Measurements from ENCODE around the gene ARHGEF38. TPM values are rescaled to one million over a fixed set of nuclear protein-coding genes. Genes with fewer than 3 reads are reported as not detected.

Gene ARHGEF38
- polyA plus RNA-seq, 12 donors: 0.13 to 2.5 (median 0.89) TPM; not detected in 2

DNA sequence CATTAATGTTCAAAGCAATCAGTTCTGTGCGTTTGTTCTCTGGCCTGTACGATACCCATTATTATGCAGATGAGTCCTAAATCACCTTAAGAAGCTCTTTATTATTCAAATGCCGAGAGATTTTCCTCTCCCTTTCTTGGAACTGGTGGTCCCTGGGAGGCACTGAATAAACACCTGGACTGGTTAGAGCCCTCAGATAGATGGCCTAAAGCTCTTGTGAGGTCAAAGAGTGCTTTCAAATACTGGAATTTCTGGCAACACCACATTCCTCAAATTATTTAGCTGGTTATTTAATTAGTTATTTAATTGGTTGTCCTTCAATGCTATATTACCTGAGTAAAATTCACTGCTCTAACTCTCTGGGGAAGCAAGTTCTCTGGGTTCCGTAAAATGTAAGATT, 3.0 kb downstream of the ARHGEF38 start:
- DNase-seq: no peak

DNA sequence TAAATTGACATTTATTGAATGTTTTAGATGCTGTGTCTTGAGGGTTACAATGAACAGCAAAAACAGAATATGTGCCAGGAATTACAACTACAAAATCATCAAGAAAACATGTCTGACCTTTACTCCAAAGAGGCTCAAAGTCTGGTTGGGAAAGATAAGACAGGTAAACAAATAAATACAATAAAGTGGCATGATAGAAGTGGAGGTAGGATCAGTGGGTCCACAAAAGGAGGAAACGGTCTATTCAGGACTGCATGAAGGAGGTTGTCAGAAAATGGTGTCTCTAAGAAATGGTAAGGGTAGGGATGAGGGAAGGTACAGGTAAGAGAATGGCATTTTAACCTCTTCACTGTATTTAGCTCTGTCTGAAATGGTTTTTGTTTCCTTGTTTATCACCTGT, 3.8 kb downstream of the ARHGEF38 start:
- DNase-seq: no peak

DNA sequence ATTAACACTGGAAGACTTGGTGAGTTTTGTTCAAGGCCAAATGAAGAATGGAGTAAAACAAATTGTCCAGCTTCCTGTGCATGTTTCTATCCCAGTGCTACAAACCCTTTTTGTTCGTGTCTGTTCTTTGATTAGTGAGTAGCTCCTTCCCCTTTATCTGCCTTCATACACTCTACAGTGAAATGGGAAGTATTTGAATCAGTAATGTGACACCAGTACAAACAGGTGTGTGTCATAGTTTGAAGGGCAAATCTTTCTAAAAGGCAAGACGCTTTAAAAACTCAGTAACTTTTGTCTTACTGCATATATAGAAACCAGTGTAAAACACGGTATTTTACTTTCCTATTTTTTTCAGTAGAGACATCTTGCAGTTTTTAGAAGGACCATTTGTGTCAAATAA, 5.9 kb downstream of the ARHGEF38 start:
- DNase-seq: no peak

DNA sequence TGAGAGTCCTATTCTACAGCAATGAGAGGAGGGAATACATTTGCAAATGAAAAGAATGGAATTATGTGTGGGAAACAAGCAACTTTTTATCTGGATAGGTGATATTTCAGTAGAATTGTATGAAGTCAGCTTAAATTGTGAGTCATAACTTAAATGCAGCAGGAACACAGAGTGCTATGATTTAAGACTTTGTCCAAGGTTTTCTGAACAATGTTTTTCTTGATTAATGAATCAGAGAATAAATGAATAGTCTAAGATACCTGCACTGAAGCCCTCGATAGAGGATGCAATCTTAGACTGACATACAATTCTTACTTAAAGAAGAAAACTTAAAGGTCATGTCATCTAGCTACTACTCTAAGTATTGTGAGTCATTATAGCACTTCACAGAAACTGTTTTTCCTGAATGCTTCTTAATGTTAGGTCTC, 8.0 kb downstream of the ARHGEF38 start:
- DNase-seq: no peak

- no peak for DNase-seq
Observed at GRCh38 chr4:105563352-105563751, 10.9 kb downstream of the ARHGEF38 start.

DNA sequence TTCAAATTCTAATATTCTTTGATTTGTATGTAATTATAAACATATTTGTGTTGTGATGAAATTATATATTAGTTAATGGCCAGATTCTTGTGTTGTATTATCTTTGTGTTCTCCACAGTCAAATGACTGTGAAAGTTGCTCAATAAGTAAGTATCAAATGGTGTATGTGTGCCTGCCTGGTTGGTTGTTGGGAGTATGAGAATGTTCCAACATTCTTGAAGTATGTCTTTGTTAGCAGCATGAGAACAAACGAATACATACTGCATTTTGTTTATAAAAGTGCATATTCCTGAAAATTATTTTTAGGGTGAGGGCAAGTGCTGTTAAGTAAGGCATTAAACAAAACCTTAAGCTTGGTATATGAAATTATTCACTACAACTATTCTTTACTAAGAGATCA, 16.2 kb downstream of the ARHGEF38 start:
- DNase-seq: no peak

DNA sequence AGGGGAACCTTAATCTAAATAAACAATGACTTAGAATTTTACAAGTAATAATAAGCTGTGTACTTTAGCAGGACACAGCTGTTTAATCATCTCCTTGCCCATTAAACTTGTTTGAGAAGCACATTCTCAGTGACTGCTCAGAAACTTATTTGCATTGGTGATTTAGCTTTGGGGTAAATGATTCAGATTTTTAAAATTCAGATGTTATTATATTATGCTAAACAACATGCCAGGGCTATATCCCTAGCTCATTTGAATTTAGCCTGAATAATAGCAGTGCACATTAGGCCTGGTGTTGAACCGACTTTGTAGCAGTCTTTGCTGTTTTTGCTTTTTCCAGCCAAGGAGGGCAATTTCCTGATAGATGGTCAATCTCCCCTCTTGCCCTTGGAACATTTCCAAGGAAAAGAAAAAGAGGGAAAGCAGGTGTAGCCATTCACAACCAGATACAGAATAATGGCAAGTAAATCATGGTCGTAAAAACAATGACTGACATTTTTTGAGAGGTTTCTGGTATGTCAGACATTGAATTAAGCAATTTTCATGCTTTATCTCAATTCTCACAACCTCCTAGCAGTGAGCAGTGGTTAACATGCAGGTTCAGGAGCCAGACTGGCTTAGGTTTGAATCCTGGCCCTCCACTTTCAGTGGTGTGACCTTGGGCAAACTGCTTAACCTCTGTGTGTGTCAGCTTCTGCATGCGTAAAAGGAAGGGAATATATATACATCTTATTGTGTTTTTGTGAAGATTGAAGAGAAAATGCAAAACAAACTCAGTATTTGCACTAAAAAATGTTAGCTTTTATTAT, 16.8 kb downstream of the ARHGEF38 start:
- no peak for DNase-seq

DNA sequence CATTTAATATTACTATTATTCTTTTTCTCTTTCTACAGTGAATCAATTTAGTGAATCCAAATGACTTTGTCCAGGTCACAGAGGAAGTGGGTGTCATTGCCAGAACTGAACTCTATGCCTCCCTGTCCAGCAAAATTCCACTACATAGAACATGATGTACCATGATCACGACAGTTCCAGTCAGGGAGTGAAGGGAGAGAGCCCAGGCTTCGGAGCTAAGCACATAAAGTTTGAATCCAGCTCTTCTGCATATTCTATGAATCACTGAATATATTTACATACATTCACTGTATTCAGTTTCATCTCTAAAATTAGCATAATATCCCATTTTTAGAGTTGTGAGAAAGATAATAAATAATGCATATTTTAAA, 17.4 kb downstream of the ARHGEF38 start:
- DNase-seq: no peak

- no peak for DNase-seq
Observed at GRCh38 chr4:105572296-105572695, 19.9 kb downstream of the ARHGEF38 start.

- no peak for DNase-seq
Observed at GRCh38 chr4:105586638-105587328, 34.4 kb downstream of the ARHGEF38 start.

DNA sequence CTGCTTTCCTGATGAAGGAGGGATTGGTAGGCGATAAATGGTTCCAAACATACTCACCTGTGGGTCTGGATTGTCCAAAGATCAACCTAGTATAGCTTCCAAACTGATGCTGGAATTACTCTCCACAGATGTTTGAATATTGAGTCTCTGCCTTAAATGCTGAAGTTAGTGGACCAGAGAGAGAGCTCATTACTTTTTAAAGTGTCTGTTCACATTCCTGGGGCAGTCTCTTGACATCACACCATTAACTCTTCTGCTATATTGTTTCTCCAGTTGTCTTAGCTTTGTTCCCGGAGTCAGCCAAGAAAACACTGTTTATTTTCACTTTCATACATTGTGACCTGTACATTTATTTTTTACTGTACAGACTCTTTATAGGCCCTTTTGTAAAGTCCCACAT, 35.4 kb downstream of the ARHGEF38 start:
- DNase-seq: no peak

- DNase-seq: no peak
Observed at GRCh38 chr4:105588252-105588651, 35.8 kb downstream of the ARHGEF38 start.

- no peak for DNase-seq
Observed at GRCh38 chr4:105591573-105591972, 39.2 kb downstream of the ARHGEF38 start.

DNA sequence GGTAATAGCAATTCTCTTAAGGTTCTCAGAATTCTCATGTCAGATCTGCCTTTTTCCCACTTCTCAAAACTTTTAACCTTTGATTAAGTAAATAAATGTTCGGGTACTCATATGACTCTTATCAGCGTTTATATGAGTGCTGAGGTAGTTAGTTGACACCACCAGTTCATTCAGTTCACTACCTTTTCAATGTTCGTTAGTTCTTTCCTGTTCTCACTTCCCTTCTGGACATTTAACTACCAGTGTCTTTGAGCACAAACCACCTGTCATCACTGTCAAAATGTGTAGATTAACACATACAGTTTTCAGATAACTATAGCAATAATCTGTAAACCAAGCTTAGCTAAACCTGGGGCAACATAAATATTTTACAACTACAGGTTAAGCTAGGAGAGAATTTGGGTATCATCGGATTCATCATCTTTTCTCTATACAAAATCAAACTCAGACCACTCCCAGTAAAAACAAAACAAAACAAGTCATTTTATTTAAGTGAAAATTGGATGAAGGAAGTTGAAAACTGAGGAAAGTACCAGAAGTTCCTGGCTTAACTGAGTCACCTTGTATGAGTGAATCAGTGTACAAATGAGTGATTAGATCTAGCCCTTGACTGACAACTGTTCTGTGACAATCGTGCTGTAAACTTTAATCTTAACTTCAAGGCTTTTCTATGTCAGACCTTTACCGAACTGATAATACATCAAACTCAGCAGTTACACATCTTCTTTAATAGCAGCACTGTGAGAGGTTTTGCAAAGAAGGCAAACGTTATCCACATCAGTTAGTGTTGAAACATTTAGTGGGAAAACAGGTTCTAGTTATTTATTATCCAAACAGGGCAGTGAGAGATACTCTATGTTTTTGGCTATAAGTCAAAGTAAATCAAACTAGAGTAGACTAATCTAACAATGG, 41.9 kb downstream of the ARHGEF38 start:
- no peak for DNase-seq

GRCh38 chr4:105596684-105597083, 44.3 kb downstream of the ARHGEF38 start:
- DNase-seq: no peak

GRCh38 chr4:105598052-105598451, 45.6 kb downstream of the ARHGEF38 start:
- no peak for DNase-seq

- no peak for DNase-seq
Observed at GRCh38 chr4:105598787-105599186, 46.4 kb downstream of the ARHGEF38 start.

DNA sequence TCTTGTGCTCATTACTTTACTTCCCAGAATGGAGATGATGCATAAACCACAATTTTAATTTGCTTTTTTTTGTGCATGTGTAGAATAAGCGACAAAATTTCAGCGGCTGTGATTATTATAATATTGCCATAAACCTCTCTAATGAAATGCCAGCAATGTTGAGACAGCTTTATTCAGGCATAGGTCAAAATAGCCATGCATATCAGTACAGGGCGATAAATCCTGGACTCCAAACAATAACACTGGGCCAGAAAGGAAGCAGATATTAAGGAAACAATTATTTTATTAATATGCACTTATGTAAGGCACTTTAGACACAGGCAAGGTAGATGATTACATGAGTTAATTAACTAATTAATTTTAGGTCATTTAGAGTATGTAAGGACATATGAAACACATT, 47.1 kb downstream of the ARHGEF38 start:
- DNase-seq: no peak

GRCh38 chr4:105599932-105600655, 47.7 kb downstream of the ARHGEF38 start:
- no peak for DNase-seq

GRCh38 chr4:105600951-105601350, 48.5 kb downstream of the ARHGEF38 start:
- no peak for DNase-seq

- DNase-seq: no peak
Observed at GRCh38 chr4:105601406-105601805, 49.0 kb downstream of the ARHGEF38 start.

DNA sequence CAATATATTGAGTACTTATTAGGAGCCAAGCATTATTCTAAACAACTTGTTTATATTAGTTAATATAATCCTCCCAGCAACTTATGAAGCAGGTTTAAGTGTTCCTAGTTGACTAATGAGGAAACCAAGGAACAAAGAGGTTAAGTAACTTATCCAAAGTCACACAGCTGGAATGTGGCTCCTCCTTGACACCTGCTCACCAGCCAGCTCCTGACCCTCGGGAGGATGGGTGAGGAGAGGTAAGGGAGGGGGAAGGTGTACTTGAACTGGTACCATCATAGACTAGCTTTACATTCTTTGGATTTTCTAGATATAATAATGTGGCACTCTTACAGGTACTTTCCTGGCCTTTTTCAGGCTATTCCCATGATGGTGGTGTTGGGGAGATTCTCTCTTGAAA, 50.7 kb downstream of the ARHGEF38 start:
- no peak for DNase-seq

All from muscle of arm (tissue), 12 donors.